ENCODE data around the gene MMP24OS.

Gene MMP24OS

GRCh38 chr20:35243986-35244385, 33.9 kb downstream of the MMP24OS start:
- WGBS, 2 donors (ENCODE audit: extremely low coverage in 2 of 2, insufficient read length in 2 of 2, insufficient replicate concordance in 1 of 2) = no CpG with 5 or more reads among the region's 2 CpGs
- Histone ChIP-seq H2BK5ac (ENCODE audit: low read length) (no peak overlapping the region), H4K91ac (ENCODE audit: low read depth, low read length, poor library complexity) (no peak overlapping the region), H3K9me3 (replicated peaks in 1 of 2; ENCODE audit: control insufficient read depth in 2 of 2, insufficient read depth in 1 of 2, low read depth in 1 of 2, low read length in 2 of 2) (no peaks in the 10 kb centered on the region), H2BK15ac (ENCODE audit: low read length) (no peak overlapping the region), H3K4me1 (ENCODE audit: control insufficient read depth in 2 of 2, insufficient read depth in 1 of 2, low read depth in 1 of 2, low read length in 2 of 2) (no peaks in the 10 kb centered on the region), H3K4ac (ENCODE audit: low read length) (no peak overlapping the region), H3K14ac (ENCODE audit: low read length) (no peak overlapping the region), H3K4me2 (ENCODE audit: insufficient read depth, low read length, poor library complexity, severe bottlenecking) (no peak overlapping the region), H3K36me3 (replicated peaks in 1 of 2; ENCODE audit: control insufficient read depth in 2 of 2, insufficient read depth in 2 of 2, low read length in 2 of 2) (no peaks in the 10 kb centered on the region), H3K9ac (ENCODE audit: low read depth, low read length, poor library complexity) (no peak overlapping the region), H3K4me3 (ENCODE audit: low read length in 2 of 2) (no peak overlapping the region), H2BK120ac (ENCODE audit: low read depth, low read length) (no peak overlapping the region), H3K18ac (ENCODE audit: low read length) (no peak overlapping the region), H4K8ac (ENCODE audit: low read depth, low read length) (no peak overlapping the region), H3K27me3 (ENCODE audit: control insufficient read depth in 3 of 3, insufficient read depth in 3 of 3, low read depth in 1 of 3, low read length in 3 of 3) (peaks cover 0 to 4% (median 0%) of the 10 kb centered on the region in 3 experiments), H2BK12ac (ENCODE audit: low read length) (no peak overlapping the region), H3K27ac (replicated peaks; ENCODE audit: low read length) (no peak overlapping the region), H3K23ac (ENCODE audit: low read depth, low read length, poor library complexity) (no peak overlapping the region), H3K79me1 (ENCODE audit: low read depth, low read length) (no peaks in the 10 kb centered on the region), H2AK5ac (ENCODE audit: low read depth, low read length) (no peak overlapping the region), H2AFZ (ENCODE audit: low read length) (no peak overlapping the region)
- no peak for DNase-seq (ENCODE audit: low spot score)

- no peaks in the 10 kb centered on the region for H3K4me1 ChIP-seq (ENCODE audit: control insufficient read depth in 2 of 2, insufficient read depth in 1 of 2, low read depth in 1 of 2, low read length in 2 of 2)
- no CpG with 5 or more reads among the region's 2 CpGs for WGBS, 2 donors (ENCODE audit: extremely low coverage in 2 of 2, insufficient read length in 2 of 2, insufficient replicate concordance in 1 of 2)
- no peak overlapping the region for H2BK120ac ChIP-seq (ENCODE audit: low read depth, low read length)
- H2BK15ac ChIP-seq (ENCODE audit: low read length) = no peak overlapping the region
- H3K4me2 ChIP-seq (ENCODE audit: insufficient read depth, low read length, poor library complexity, severe bottlenecking) = no peak overlapping the region
- no peak overlapping the region for H3K9ac ChIP-seq (ENCODE audit: low read depth, low read length, poor library complexity)
- no peak overlapping the region for H3K18ac ChIP-seq (ENCODE audit: low read length)
- no peak overlapping the region for H4K91ac ChIP-seq (ENCODE audit: low read depth, low read length, poor library complexity)
- H3K23ac ChIP-seq (ENCODE audit: low read depth, low read length, poor library complexity) = no peak overlapping the region
- H3K27me3 ChIP-seq (ENCODE audit: control insufficient read depth in 3 of 3, insufficient read depth in 3 of 3, low read depth in 1 of 3, low read length in 3 of 3) = peaks cover 0 to 4% (median 0%) of the 10 kb centered on the region in 3 experiments
- H3K79me1 ChIP-seq (ENCODE audit: low read depth, low read length) = no peaks in the 10 kb centered on the region
- H3K4ac ChIP-seq (ENCODE audit: low read length) = no peak overlapping the region
- no peak overlapping the region for H2AFZ ChIP-seq (ENCODE audit: low read length)
- H2BK12ac ChIP-seq (ENCODE audit: low read length) = no peak overlapping the region
- no peak overlapping the region for H3K14ac ChIP-seq (ENCODE audit: low read length)
- H3K36me3 ChIP-seq (replicated peaks in 1 of 2; ENCODE audit: control insufficient read depth in 2 of 2, insufficient read depth in 2 of 2, low read length in 2 of 2) = no peaks in the 10 kb centered on the region
- H3K4me3 ChIP-seq (ENCODE audit: low read length in 2 of 2) = no peak overlapping the region
- H2AK5ac ChIP-seq (ENCODE audit: low read depth, low read length) = no peak overlapping the region
- no peak for DNase-seq (ENCODE audit: low spot score)
- no peak overlapping the region for H3K27ac ChIP-seq (replicated peaks; ENCODE audit: low read length)
- H4K8ac ChIP-seq (ENCODE audit: low read depth, low read length) = no peak overlapping the region
- no peaks in the 10 kb centered on the region for H3K9me3 ChIP-seq (replicated peaks in 1 of 2; ENCODE audit: control insufficient read depth in 2 of 2, insufficient read depth in 1 of 2, low read depth in 1 of 2, low read length in 2 of 2)
- H2BK5ac ChIP-seq (ENCODE audit: low read length) = no peak overlapping the region
Measured at GRCh38 chr20:35243317-35243716, 34.6 kb downstream of the MMP24OS start.

GRCh38 chr20:35240811-35241293, 37.1 kb downstream of the MMP24OS start:
- Histone ChIP-seq H4K91ac (ENCODE audit: low read depth, low read length, poor library complexity) (no peak overlapping the region), H3K36me3 (replicated peaks in 1 of 2; ENCODE audit: control insufficient read depth in 2 of 2, insufficient read depth in 2 of 2, low read length in 2 of 2) (no peaks in the 10 kb centered on the region), H3K18ac (ENCODE audit: low read length) (no peak overlapping the region), H2AK5ac (ENCODE audit: low read depth, low read length) (no peak overlapping the region), H3K27ac (replicated peaks; ENCODE audit: low read length) (no peak overlapping the region), H3K4me2 (ENCODE audit: insufficient read depth, low read length, poor library complexity, severe bottlenecking) (no peak overlapping the region), H3K9me3 (replicated peaks in 1 of 2; ENCODE audit: control insufficient read depth in 2 of 2, insufficient read depth in 1 of 2, low read depth in 1 of 2, low read length in 2 of 2) (no peaks in the 10 kb centered on the region), H2BK15ac (ENCODE audit: low read length) (no peak overlapping the region), H3K9ac (ENCODE audit: low read depth, low read length, poor library complexity) (no peak overlapping the region), H3K4me1 (ENCODE audit: control insufficient read depth in 2 of 2, insufficient read depth in 1 of 2, low read depth in 1 of 2, low read length in 2 of 2) (no peaks in the 10 kb centered on the region), H2BK12ac (ENCODE audit: low read length) (no peak overlapping the region), H2AFZ (ENCODE audit: low read length) (no peak overlapping the region), H2BK120ac (ENCODE audit: low read depth, low read length) (no peak overlapping the region), H3K23ac (ENCODE audit: low read depth, low read length, poor library complexity) (no peak overlapping the region), H4K8ac (ENCODE audit: low read depth, low read length) (no peak overlapping the region), H3K27me3 (ENCODE audit: control insufficient read depth in 3 of 3, insufficient read depth in 3 of 3, low read depth in 1 of 3, low read length in 3 of 3) (peaks cover 0 to 8% (median 0%) of the 10 kb centered on the region in 3 experiments), H3K4me3 (ENCODE audit: low read length in 2 of 2) (no peak overlapping the region), H3K14ac (ENCODE audit: low read length) (no peak overlapping the region), H3K79me1 (ENCODE audit: low read depth, low read length) (no peaks in the 10 kb centered on the region), H3K4ac (ENCODE audit: low read length) (no peak overlapping the region), H2BK5ac (ENCODE audit: low read length) (no peak overlapping the region)
- no CpG with 5 or more reads among the region's 2 CpGs for WGBS, 2 donors (ENCODE audit: extremely low coverage in 2 of 2, insufficient read length in 2 of 2, insufficient replicate concordance in 1 of 2)
- no peak for DNase-seq (ENCODE audit: low spot score)

GRCh38 chr20:35240083-35240810, 37.7 kb downstream of the MMP24OS start:
- Histone ChIP-seq H3K36me3 (replicated peaks in 1 of 2; ENCODE audit: control insufficient read depth in 2 of 2, insufficient read depth in 2 of 2, low read length in 2 of 2) (no peaks in the 10 kb centered on the region), H3K27me3 (ENCODE audit: control insufficient read depth in 3 of 3, insufficient read depth in 3 of 3, low read depth in 1 of 3, low read length in 3 of 3) (peaks cover 0 to 8% (median 0%) of the 10 kb centered on the region in 3 experiments), H3K4me3 (ENCODE audit: low read length in 2 of 2) (no peak overlapping the region), H3K9me3 (replicated peaks in 1 of 2; ENCODE audit: control insufficient read depth in 2 of 2, insufficient read depth in 1 of 2, low read depth in 1 of 2, low read length in 2 of 2) (no peaks in the 10 kb centered on the region), H2BK5ac (ENCODE audit: low read length) (no peak overlapping the region), H3K4me2 (ENCODE audit: insufficient read depth, low read length, poor library complexity, severe bottlenecking) (no peak overlapping the region), H3K9ac (ENCODE audit: low read depth, low read length, poor library complexity) (no peak overlapping the region), H2BK120ac (ENCODE audit: low read depth, low read length) (no peak overlapping the region), H3K18ac (ENCODE audit: low read length) (no peak overlapping the region), H2BK15ac (ENCODE audit: low read length) (no peak overlapping the region), H2AFZ (ENCODE audit: low read length) (no peak overlapping the region), H3K4me1 (ENCODE audit: control insufficient read depth in 2 of 2, insufficient read depth in 1 of 2, low read depth in 1 of 2, low read length in 2 of 2) (no peaks in the 10 kb centered on the region), H4K91ac (ENCODE audit: low read depth, low read length, poor library complexity) (no peak overlapping the region), H3K79me1 (ENCODE audit: low read depth, low read length) (no peaks in the 10 kb centered on the region), H3K27ac (replicated peaks; ENCODE audit: low read length) (no peak overlapping the region), H2BK12ac (ENCODE audit: low read length) (no peak overlapping the region), H3K14ac (ENCODE audit: low read length) (no peak overlapping the region), H2AK5ac (ENCODE audit: low read depth, low read length) (no peak overlapping the region), H3K4ac (ENCODE audit: low read length) (no peak overlapping the region), H4K8ac (ENCODE audit: low read depth, low read length) (no peak overlapping the region), H3K23ac (ENCODE audit: low read depth, low read length, poor library complexity) (no peak overlapping the region)
- no CpG with 5 or more reads among the region's 5 CpGs for WGBS, 2 donors (ENCODE audit: extremely low coverage in 2 of 2, insufficient read length in 2 of 2, insufficient replicate concordance in 1 of 2)
- no peak for DNase-seq (ENCODE audit: low spot score)

Data from neuronal stem cell (in vitro differentiated cells).